Left ventricle myocardium superior (tissue), 1 donor: ENCODE measurements around the gene MAP3K5. TPM values are rescaled to one million over a fixed set of nuclear protein-coding genes. Genes with fewer than 3 reads are reported as not detected.

Experiments used
- ATAC-seq: fragments of 200-7000 bp; cut with Tn5 transposase; one replicate; pipeline ENCODE4 v1.9.1; 2020; ENCODE audit warnings: mild to moderate bottlenecking, moderate library complexity
- DNase-seq: peaks from one replicate; pipeline ENCODE4 v3.0.0-alpha.2; 2020
- intact Hi-C: fragments of 100-400 bp; cut with micrococcal nuclease; formaldehyde crosslinking; loops from one replicate; pipeline ENCODE4 v1.11.0; 2022
- total RNA-seq: library from RNA; stranded (reverse); fragmentation: NEBNext Ultra II Directional; extraction: Animal tissue kit (Norgen Biotek cat#: 25700); gene quantifications from one replicate; pipeline ENCODE4 v1.2.1, GENCODE V29; 2021
- donor health status: DM: no; HTN: yes; CAD: no; lungs with severe emphysema.

MAP3K5 gene
- total RNA-seq, 1 donor from 2014 or later = 38.5 TPM

DNA sequence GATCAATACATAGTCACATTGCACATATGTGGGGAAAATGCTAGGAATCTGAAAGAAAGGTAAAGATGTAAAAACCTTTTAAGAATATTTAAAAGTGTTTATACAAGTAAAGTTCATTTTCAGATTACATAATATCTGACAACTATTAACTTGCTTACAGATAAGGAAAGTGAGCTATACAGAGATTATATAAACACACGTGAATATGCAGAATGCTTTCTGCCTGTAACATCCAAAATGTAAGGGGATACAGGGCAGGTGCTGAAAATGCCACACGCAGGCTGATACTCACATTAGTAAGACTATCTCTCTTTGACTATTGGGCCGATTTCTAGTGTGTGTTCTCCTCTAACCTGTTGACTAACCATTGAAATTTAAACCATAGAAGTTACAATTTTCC lies 224.1 kb downstream of the MAP3K5 start:
- no peak for DNase-seq
- intact Hi-C loops = no loop called here
- no peak for ATAC-seq

DNA sequence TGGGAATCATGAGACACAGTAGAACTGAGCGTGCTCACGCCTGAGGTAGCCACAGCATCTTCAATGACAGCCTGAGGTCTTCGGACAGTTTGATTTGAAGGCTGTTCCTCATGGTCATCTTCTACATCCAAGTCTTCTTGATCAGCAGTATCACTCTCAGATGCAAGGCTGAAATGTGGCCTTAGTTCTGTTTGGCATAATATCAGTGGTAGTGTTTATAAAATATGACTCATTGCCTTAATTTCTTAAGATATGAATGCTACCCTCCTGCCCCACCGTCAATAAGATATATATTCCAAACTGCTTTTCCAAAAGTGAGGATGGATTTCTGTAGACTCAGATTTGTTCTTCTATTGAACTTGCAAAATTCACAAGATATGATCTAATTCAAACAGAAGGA lies 224.6 kb downstream of the MAP3K5 start:
- ATAC-seq (no peak), DNase-seq (no peak)
- intact Hi-C loops = no loop called here

- DNase-seq (no peak), ATAC-seq (no peak)
- intact Hi-C loops = no loop called here
Observed at GRCh38 chr6:136566851-136567250, 225.4 kb downstream of the MAP3K5 start.

- ATAC-seq (no peak), DNase-seq (peak; percentile 35)
- intact Hi-C loops = no loop called here
Observed at GRCh38 chr6:136566007-136566487, 226.2 kb downstream of the MAP3K5 start.

GRCh38 chr6:136564180-136564579 lies 228.1 kb downstream of the MAP3K5 start:
- ATAC-seq (no peak), DNase-seq (no peak)
- intact Hi-C loops = no loop called here

DNA sequence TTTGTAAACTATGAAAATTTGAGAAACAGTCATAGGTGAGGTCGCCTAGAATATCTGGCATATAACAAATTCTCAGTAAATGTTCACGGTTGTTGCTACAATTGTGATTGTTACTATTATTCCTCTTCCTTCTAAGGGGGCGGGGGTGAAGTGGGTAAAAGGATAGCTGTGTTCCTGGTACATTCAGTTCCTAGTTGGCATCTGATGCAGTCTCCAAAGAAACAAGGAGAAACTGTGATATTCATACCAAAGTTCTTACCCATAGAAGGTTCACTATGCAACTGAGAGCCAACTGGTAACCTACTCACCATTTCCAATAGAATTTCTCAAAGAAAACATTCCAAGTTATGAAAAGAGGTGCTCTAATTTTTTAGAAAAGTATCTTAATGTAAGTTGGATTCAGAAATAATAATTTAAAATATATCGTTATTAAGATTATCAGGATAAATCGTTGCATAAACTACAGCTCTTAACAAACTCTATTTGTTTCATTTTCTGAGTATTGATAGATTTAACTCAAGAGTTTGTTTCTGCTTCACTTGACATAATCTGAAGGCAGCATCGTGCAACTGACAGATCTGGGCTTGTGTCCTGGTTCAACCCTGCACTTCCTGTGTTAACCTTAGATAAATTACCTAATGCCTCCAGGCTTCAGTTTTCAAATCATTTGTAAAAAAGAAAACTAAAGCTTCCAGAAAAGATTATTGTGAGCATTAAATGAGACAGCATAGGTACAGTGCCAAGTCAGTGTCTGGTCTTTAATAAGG lies 228.7 kb downstream of the MAP3K5 start:
- ATAC-seq (no peak), DNase-seq (no peak)
- intact Hi-C loops = no loop called here

DNA sequence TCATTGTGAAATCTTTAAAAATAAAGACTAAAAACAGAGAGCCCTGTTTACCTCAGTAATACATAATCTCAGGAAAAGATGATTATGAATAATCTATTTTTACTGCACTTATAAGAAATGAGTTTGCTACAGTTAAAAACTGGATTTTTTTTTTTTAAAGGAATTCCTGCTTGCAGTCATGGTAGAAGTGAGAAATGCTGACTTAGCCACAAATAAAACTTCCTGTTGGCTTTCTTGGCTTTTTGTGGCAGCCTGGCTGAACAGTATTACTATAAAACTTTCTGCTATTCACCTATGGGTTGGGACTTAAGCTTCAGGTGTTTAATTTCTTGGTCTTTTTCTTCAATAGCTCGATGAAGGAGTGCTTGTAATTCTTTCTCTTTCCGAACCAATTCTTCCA lies 230.1 kb downstream of the MAP3K5 start:
- intact Hi-C loops = no loop called here
- ATAC-seq = no peak

GRCh38 chr6:136553166-136553787 lies 239.0 kb downstream of the MAP3K5 start:
- intact Hi-C loops = no loop called here
- ATAC-seq = no peak
- DNase-seq = no peak

More for the DNA sequence above, 230.1 kb downstream of the MAP3K5 start:
- DNase-seq = no peak

- DNase-seq (no peak), ATAC-seq (no peak)
- intact Hi-C loops = no loop called here
Observed at GRCh38 chr6:136552054-136552453, 240.2 kb downstream of the MAP3K5 start.

- intact Hi-C loops = no loop called here
- ATAC-seq (no peak), DNase-seq (no peak)
Observed at GRCh38 chr6:136551103-136551502, 241.2 kb downstream of the MAP3K5 start.

- peak; percentile 91 for ATAC-seq
- intact Hi-C loops = no loop called here
- DNase-seq = peak; percentile 73
Observed at GRCh38 chr6:136550330-136551071, 241.8 kb downstream of the MAP3K5 start, which contains the start of gene MAP7. MAP7 (minus strand) TSS chr6:136550422; CDS start chr6:136550408, 14 bp downstream.

DNA sequence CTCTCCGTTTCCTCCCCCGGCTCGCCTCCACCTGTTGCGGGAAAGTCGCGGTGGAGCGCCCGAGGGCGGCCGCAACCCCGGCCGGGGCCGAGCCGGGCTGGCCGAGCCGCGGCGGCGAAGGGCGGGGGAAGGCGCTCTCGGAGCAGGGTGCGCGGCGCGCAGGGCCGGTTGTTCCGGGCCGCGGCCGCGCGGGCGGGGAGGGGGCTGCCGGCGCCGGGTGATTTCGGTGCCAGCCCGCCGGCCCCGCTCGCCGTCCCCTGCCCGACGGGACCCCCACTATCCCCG lies 242.3 kb downstream of the MAP3K5 start:
- intact Hi-C loops = no loop called here
- DNase-seq (no peak), ATAC-seq (peak; percentile 86)

GRCh38 chr6:136549300-136550044 lies 242.8 kb downstream of the MAP3K5 start:
- peak; percentile 10 for ATAC-seq
- intact Hi-C loops = no loop called here
- no peak for DNase-seq

DNA sequence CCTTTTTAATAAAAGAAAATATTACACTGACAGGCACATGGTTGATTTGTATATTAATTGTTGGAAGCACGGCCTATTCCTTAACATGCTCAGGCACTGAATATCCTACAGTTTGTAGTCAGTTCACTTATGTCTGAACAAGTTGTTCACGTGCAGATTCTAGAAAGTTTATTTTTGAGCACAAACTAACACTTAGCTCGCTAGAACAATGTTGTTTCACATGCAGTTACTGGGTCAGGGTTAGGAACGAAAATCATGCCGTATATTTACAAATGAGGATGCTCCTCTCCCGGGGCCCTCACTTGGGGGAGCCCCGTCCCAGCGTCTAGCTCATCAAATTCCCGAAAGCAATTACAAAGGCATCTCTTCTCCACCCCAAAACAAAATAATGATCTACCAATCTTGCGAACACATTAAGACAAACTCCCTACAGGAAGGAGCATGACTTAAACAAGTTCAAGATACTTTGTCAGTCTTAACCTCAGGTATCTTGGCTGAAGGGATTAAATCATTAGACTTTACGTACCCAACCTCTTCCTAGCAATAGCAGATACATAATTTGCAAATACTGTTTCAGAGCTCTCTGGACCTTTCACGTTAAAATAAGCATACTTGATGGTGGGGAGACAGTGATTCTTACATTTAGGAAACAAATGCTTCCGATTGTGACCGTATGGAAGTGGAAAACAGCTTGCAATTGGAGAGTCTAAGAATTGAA lies 243.5 kb downstream of the MAP3K5 start:
- intact Hi-C loops = no loop called here
- DNase-seq (no peak), ATAC-seq (no peak)

- DNase-seq = no peak
- ATAC-seq = no peak
- intact Hi-C loops = no loop called here
Observed at GRCh38 chr6:136547871-136548270, 244.4 kb downstream of the MAP3K5 start.

GRCh38 chr6:136547336-136547735 lies 244.9 kb downstream of the MAP3K5 start:
- DNase-seq (no peak), ATAC-seq (no peak)
- intact Hi-C loops = no loop called here

GRCh38 chr6:136546331-136546730 lies 245.9 kb downstream of the MAP3K5 start:
- no peak for DNase-seq
- no peak for ATAC-seq
- intact Hi-C loops = no loop called here

DNA sequence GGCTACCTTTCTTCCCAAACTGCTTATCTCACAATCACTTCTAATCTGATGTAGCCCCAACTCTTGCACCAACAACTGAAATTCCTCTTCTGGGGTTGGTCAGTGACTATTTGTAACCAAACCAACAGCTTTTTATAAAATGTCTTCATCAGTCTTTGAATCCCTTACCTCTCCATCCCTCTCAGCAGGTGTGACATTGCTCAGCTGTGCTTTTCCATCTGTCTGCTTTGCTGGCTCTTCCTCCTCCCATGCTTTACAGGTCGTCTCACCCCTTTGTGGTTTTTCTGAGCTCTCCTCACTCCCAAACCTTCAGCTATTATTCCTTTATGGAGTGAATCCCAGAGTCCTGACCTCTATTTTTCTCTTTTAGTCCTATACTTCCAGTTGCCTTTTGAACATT lies 248.0 kb downstream of the MAP3K5 start:
- intact Hi-C loops = no loop called here
- DNase-seq = no peak
- ATAC-seq = no peak

GRCh38 chr6:136541395-136541794 lies 250.9 kb downstream of the MAP3K5 start:
- no peak for DNase-seq
- intact Hi-C loops = no loop called here

More at GRCh38 chr6:136541395-136541794, 250.9 kb downstream of the MAP3K5 start:
- no peak for ATAC-seq
